ENCODE data around the gene TRIM67. TPM values are rescaled to one million over a fixed set of nuclear protein-coding genes. Genes with fewer than 3 reads are reported as not detected.

Gene TRIM67
- total and polyA plus RNA-seq, 2 experiments from 2014 or later = not detected

GRCh38 chr1:231199868-231200267 lies 38.0 kb downstream of the TRIM67 start:
- TF ChIP-seq EZH2 (IDR thresholded peaks at IDR 0.05; ENCODE audit: insufficient read depth, poor library complexity, severe bottlenecking) (no peak), EZH2phosphoT487 (IDR thresholded peaks at IDR 0.05; ENCODE audit: insufficient read depth, low read depth) (no peak)

GRCh38 chr1:231200388-231201031 lies 38.7 kb downstream of the TRIM67 start:
- Histone ChIP-seq H3K4me3 (no peak overlapping the region), H3K9ac (no peak overlapping the region), H3K4me2 (ENCODE audit: unreplicated experiment) (no peak overlapping the region), H2AFZ (no peak overlapping the region), H3F3A (ENCODE audit: insufficient read depth) (no peaks in the 10 kb centered on the region), H4K20me1 (ENCODE audit: insufficient read depth) (no peaks in the 10 kb centered on the region), H3K4me1 (ENCODE audit: insufficient read depth) (no peaks in the 10 kb centered on the region), H3K36me3 (ENCODE audit: low read depth) (no peaks in the 10 kb centered on the region), H3K9me3 (ENCODE audit: low read depth) (no peaks in the 10 kb centered on the region), H3K27me3 (replicated peaks; ENCODE audit: insufficient read depth) (no peaks in the 10 kb centered on the region; the same call in 1 of the 2 replicates), H3K27ac (no peak overlapping the region), H3K79me2 (ENCODE audit: insufficient read depth) (no peaks in the 10 kb centered on the region), H3K9me2 (ENCODE audit: insufficient read depth) (no peaks in the 10 kb centered on the region)
- in situ Hi-C loops (cut with MboI) = loop anchor here (10.0 to 25.0 kb wide), 2 partner anchors 263 to 406 kb away; no protein-coding TSS in a partner anchor
- TF ChIP-seq EZH2 (IDR thresholded peaks at IDR 0.05; ENCODE audit: insufficient read depth, poor library complexity, severe bottlenecking) (no peak), EZH2phosphoT487 (IDR thresholded peaks at IDR 0.05; ENCODE audit: insufficient read depth, low read depth) (no peak)
- WGBS, 2 experiments (ENCODE audit: low coverage in 1 of 2, low lambda C conversion rate in 2 of 2, missing lambda C conversion rate in 2 of 2) = 15 to 16% methylated on average over 8 of the region's 8 CpGs
- DNase-seq = peak; percentile 62

More at GRCh38 chr1:231199868-231200267, 38.0 kb downstream of the TRIM67 start:
- H3K36me3 ChIP-seq (ENCODE audit: low read depth) = no peaks in the 10 kb centered on the region
- in situ Hi-C loops (cut with MboI) = loop anchor here (10.0 to 25.0 kb wide), 2 partner anchors 263 to 405 kb away; no protein-coding TSS in a partner anchor
- no peak overlapping the region for H3K4me2 ChIP-seq (ENCODE audit: unreplicated experiment)
- H3K4me3 ChIP-seq = no peak overlapping the region
- H3K27ac ChIP-seq = no peak overlapping the region
- H2AFZ ChIP-seq = no peak overlapping the region
- no peak for DNase-seq
- 91 to 93% methylated on average over 7 of the region's 7 CpGs for WGBS, 2 experiments (ENCODE audit: low coverage in 1 of 2, low lambda C conversion rate in 2 of 2, missing lambda C conversion rate in 2 of 2)
- H3K79me2 ChIP-seq (ENCODE audit: insufficient read depth) = no peaks in the 10 kb centered on the region
- no peaks in the 10 kb centered on the region for H3K9me3 ChIP-seq (ENCODE audit: low read depth)
- no peak overlapping the region for H3K9ac ChIP-seq
- H3K4me1 ChIP-seq (ENCODE audit: insufficient read depth) = no peaks in the 10 kb centered on the region
- no peaks in the 10 kb centered on the region for H3K9me2 ChIP-seq (ENCODE audit: insufficient read depth)
- H3K27me3 ChIP-seq (replicated peaks; ENCODE audit: insufficient read depth) = no peaks in the 10 kb centered on the region; the same call in 1 of the 2 replicates
- H4K20me1 ChIP-seq (ENCODE audit: insufficient read depth) = no peaks in the 10 kb centered on the region
- H3F3A ChIP-seq (ENCODE audit: insufficient read depth) = no peaks in the 10 kb centered on the region

- DNase-seq = no peak
Observed at GRCh38 chr1:231201375-231201978, 39.6 kb downstream of the TRIM67 start.

GRCh38 chr1:231201979-231202633 lies 40.2 kb downstream of the TRIM67 start:
- in situ Hi-C loops (cut with MboI) = loop anchor here (10.0 to 25.0 kb wide), 2 partner anchors 265 to 407 kb away; no protein-coding TSS in a partner anchor

More at GRCh38 chr1:231201375-231201978, 39.6 kb downstream of the TRIM67 start:
- Histone ChIP-seq H3K4me1 (ENCODE audit: insufficient read depth) (no peaks in the 10 kb centered on the region), H2AFZ (no peak overlapping the region), H3K9ac (no peak overlapping the region), H3K79me2 (ENCODE audit: insufficient read depth) (no peaks in the 10 kb centered on the region), H3K9me3 (ENCODE audit: low read depth) (no peaks in the 10 kb centered on the region), H3K4me2 (ENCODE audit: unreplicated experiment) (no peak overlapping the region), H3K27me3 (replicated peaks; ENCODE audit: insufficient read depth) (no peaks in the 10 kb centered on the region; the same call in 1 of the 2 replicates), H4K20me1 (ENCODE audit: insufficient read depth) (no peaks in the 10 kb centered on the region), H3K4me3 (no peak overlapping the region), H3F3A (ENCODE audit: insufficient read depth) (no peaks in the 10 kb centered on the region), H3K27ac (no peak overlapping the region), H3K9me2 (ENCODE audit: insufficient read depth) (no peaks in the 10 kb centered on the region), H3K36me3 (ENCODE audit: low read depth) (no peaks in the 10 kb centered on the region)
- in situ Hi-C loops (cut with MboI) = loop anchor here (10.0 to 25.0 kb wide), 2 partner anchors 264 to 407 kb away; no protein-coding TSS in a partner anchor
- 33 to 35% methylated on average over 16 of the region's 16 CpGs for WGBS, 2 experiments (ENCODE audit: low coverage in 1 of 2, low lambda C conversion rate in 2 of 2, missing lambda C conversion rate in 2 of 2)
- TF ChIP-seq EZH2phosphoT487 (IDR thresholded peaks at IDR 0.05; ENCODE audit: insufficient read depth, low read depth) (no peak), EZH2 (IDR thresholded peaks at IDR 0.05; ENCODE audit: insufficient read depth, poor library complexity, severe bottlenecking) (no peak)

More at GRCh38 chr1:231201979-231202633, 40.2 kb downstream of the TRIM67 start:
- Histone ChIP-seq H3K36me3 (ENCODE audit: low read depth) (no peaks in the 10 kb centered on the region), H3K27ac (no peak overlapping the region), H3K4me2 (ENCODE audit: unreplicated experiment) (no peak overlapping the region), H3K27me3 (replicated peaks; ENCODE audit: insufficient read depth) (no peaks in the 10 kb centered on the region; the same call in 1 of the 2 replicates), H3K9me3 (ENCODE audit: low read depth) (no peaks in the 10 kb centered on the region), H3K79me2 (ENCODE audit: insufficient read depth) (no peaks in the 10 kb centered on the region), H2AFZ (no peak overlapping the region), H4K20me1 (ENCODE audit: insufficient read depth) (no peaks in the 10 kb centered on the region), H3K4me1 (ENCODE audit: insufficient read depth) (no peaks in the 10 kb centered on the region), H3F3A (ENCODE audit: insufficient read depth) (no peaks in the 10 kb centered on the region), H3K9ac (no peak overlapping the region), H3K9me2 (ENCODE audit: insufficient read depth) (no peaks in the 10 kb centered on the region), H3K4me3 (no peak overlapping the region)
- 48 to 51% methylated on average over 2 to 5 of the region's 5 CpGs for WGBS, 2 experiments (ENCODE audit: low coverage in 1 of 2, low lambda C conversion rate in 2 of 2, missing lambda C conversion rate in 2 of 2)
- DNase-seq = no peak
- TF ChIP-seq EZH2 (IDR thresholded peaks at IDR 0.05; ENCODE audit: insufficient read depth, poor library complexity, severe bottlenecking) (no peak), EZH2phosphoT487 (IDR thresholded peaks at IDR 0.05; ENCODE audit: insufficient read depth, low read depth) (no peak)
